BLaER1 treated with 17β-estradiol and CSF1 and Interleukin-3, amounts not matched to agents 10 nM and 100 nM (cell line): ENCODE data around the gene CYP4F22.

ENCODE experiments used
- H3K27ac ChIP-seq, 11 experiments: shearing (Covaris generic); formaldehyde crosslinking; 2 replicates each; pipeline ENCODE4 v1.8.1; 2022
- H3K27me3 ChIP-seq, 11 experiments: shearing (Covaris generic); formaldehyde crosslinking; 2 replicates each; pipeline ENCODE4 v1.8.1; 2022
- H3K36me3 ChIP-seq, 11 experiments: shearing (Covaris generic); formaldehyde crosslinking; 2 replicates each; pipeline ENCODE4 v1.8.1; 2022
- H3K4me1 ChIP-seq, 10 experiments: shearing (Covaris generic); formaldehyde crosslinking; 2 replicates each; pipeline ENCODE4 v1.8.1; 2022
- H3K4me2 ChIP-seq, 11 experiments: shearing (Covaris generic); formaldehyde crosslinking; 2 replicates each; pipeline ENCODE4 v1.8.1; 2022
- H3K4me3 ChIP-seq, 10 experiments: shearing (Covaris generic); formaldehyde crosslinking; 2 replicates each; pipeline ENCODE4 v1.8.1; 2022
- H3K9ac ChIP-seq, 11 experiments: shearing (Covaris generic); formaldehyde crosslinking; 2 replicates each; pipeline ENCODE4 v1.8.1; 2022
- H3K9me3 ChIP-seq, 11 experiments: shearing (Covaris generic); formaldehyde crosslinking; replicated peaks in 1 of 11; 2 replicates each; pipeline ENCODE4 v1.8.1; 2022
- H4K20me1 ChIP-seq, 11 experiments: shearing (Covaris generic); formaldehyde crosslinking; 2 replicates each; pipeline ENCODE4 v1.8.1; 2022
- Cebpa-rat ChIP-seq, 11 experiments: shearing (Covaris generic); IDR thresholded peaks; 2 replicates each; pipeline ENCODE4 v1.8.1; 2022

Gene CYP4F22

GRCh38 chr19:15508035-15508710 lies at the start of gene CYP4F22:
Gene CYP4F22, plus strand, starts transcription at chr19:15508525. Its CDS starts 16,812 bp downstream, at chr19:15525337.
- Histone ChIP-seq H3K9ac (no peak within 1 kb of the TSS), H3K9me3 (no peaks in the 10 kb centered on the region), H3K4me1 (peaks cover 0 to 7% (median 2%) of the 10 kb centered on the region in 10 experiments; a peak in 7 of 20 replicates), H3K4me2 (peak within 1 kb of the TSS in 5 of 11 experiments; percentile 24 to 41 (median 33); a peak in 8 of 22 replicates), H3K27me3 (peaks cover 20 to 35% (median 29%) of the 10 kb centered on the region in 11 experiments), H3K27ac (no peak within 1 kb of the TSS), H3K36me3 (no peaks in the 10 kb centered on the region), H3K4me3 (peak within 1 kb of the TSS in 1 of 10 experiments; percentile 24; a peak in 1 of 20 replicates), H4K20me1 (no peaks in the 10 kb centered on the region)
- no peak for TF ChIP-seq Cebpa-rat (IDR thresholded peaks at IDR 0.05)

GRCh38 chr19:15461694-15462093 lies 46.6 kb upstream of the CYP4F22 start:
- no peak for TF ChIP-seq Cebpa-rat (IDR thresholded peaks at IDR 0.05)
- H3K4me1 ChIP-seq = peaks cover 39 to 73% (median 60%) of the 10 kb centered on the region in 10 experiments

GRCh38 chr19:15463861-15464371 lies 44.4 kb upstream of the CYP4F22 start:
- Histone ChIP-seq H3K9me3 (no peaks in the 10 kb centered on the region), H3K27me3 (peaks cover under 1 to 5% (median 4%) of the 10 kb centered on the region in 11 experiments; a peak in 17 of 22 replicates), H3K36me3 (peaks cover 0 to 39% (median 35%) of the 10 kb centered on the region in 11 experiments; a peak in 20 of 22 replicates), H3K4me3 (peak overlapping the region; percentile 62 to 87 (median 78)), H4K20me1 (peaks cover 0 to 28% (median 0%) of the 10 kb centered on the region in 11 experiments; a peak in 3 of 22 replicates), H3K9ac (peak overlapping the region; percentile 90 to 98 (median 94)), H3K27ac (peak overlapping the region; percentile 86 to 99 (median 98)), H3K4me2 (peak overlapping the region; percentile 80 to 98 (median 90)), H3K4me1 (peaks cover 52 to 81% (median 74%) of the 10 kb centered on the region in 10 experiments)
- TF ChIP-seq Cebpa-rat (IDR thresholded peaks at IDR 0.05) = no peak

More at GRCh38 chr19:15461694-15462093, 46.6 kb upstream of the CYP4F22 start:
- peak overlapping the region in 6 of 11 experiments; percentile 1 to 97 (median 18); a peak in 4 of 22 replicates for H3K9ac ChIP-seq
- H3K4me3 ChIP-seq = no peak overlapping the region
- H3K36me3 ChIP-seq = peaks cover 9 to 60% (median 55%) of the 10 kb centered on the region in 11 experiments; a peak in 20 of 22 replicates
- H3K4me2 ChIP-seq = peak overlapping the region; percentile 80 to 98 (median 90); a peak in 20 of 22 replicates
- no peaks in the 10 kb centered on the region for H3K27me3 ChIP-seq
- peaks cover 0 to 7% (median 0%) of the 10 kb centered on the region in 11 experiments; a peak in 5 of 22 replicates for H3K9me3 ChIP-seq
- peak overlapping the region in 7 of 11 experiments; percentile 53 to 99 (median 98); a peak in 8 of 22 replicates for H3K27ac ChIP-seq
- peaks cover 0 to 45% (median 0%) of the 10 kb centered on the region in 11 experiments; a peak in 6 of 22 replicates for H4K20me1 ChIP-seq

- peaks cover 60 to 88% (median 81%) of the 10 kb centered on the region in 10 experiments for H3K4me1 ChIP-seq
- peak within 1 kb of the TSS; percentile 62 to 87 (median 78) for H3K4me3 ChIP-seq
- peaks cover 9 to 12% (median 11%) of the 10 kb centered on the region in 11 experiments for H3K27me3 ChIP-seq
- peak within 1 kb of the TSS; percentile 80 to 98 (median 90) for H3K4me2 ChIP-seq
- H3K9ac ChIP-seq = peak within 1 kb of the TSS; percentile 90 to 98 (median 94)
- H4K20me1 ChIP-seq = peaks cover 0 to 21% (median 0%) of the 10 kb centered on the region in 11 experiments; a peak in 3 of 22 replicates
- H3K36me3 ChIP-seq = peaks cover 0 to 31% (median 27%) of the 10 kb centered on the region in 11 experiments; a peak in 20 of 22 replicates
- peak within 1 kb of the TSS; percentile 86 to 99 (median 98) for H3K27ac ChIP-seq
- TF ChIP-seq Cebpa-rat (IDR thresholded peaks at IDR 0.05) = no peak
- no peaks in the 10 kb centered on the region for H3K9me3 ChIP-seq
These were observed 43.6 kb upstream of the CYP4F22 start, which contains the start of gene RASAL3 for GRCh38 chr19:15464394-15465385. Gene RASAL3, minus strand, starts transcription at chr19:15464544. Its CDS starts 186 bp downstream, at chr19:15464358.

- peak in 5 of 11 experiments; percentile 16 to 93 (median 72); a peak in 8 of 22 replicates for TF ChIP-seq Cebpa-rat (IDR thresholded peaks at IDR 0.05)
- H3K9me3 ChIP-seq = peaks cover 0 to 7% (median under 1%) of the 10 kb centered on the region in 11 experiments; a peak in 5 of 22 replicates
- peak overlapping the region; percentile 0 to 98 (median 50); a peak in 16 of 22 replicates for H3K9ac ChIP-seq
- H3K27ac ChIP-seq = peak overlapping the region in 9 of 11 experiments; percentile 29 to 99 (median 98); a peak in 17 of 22 replicates
- no peaks in the 10 kb centered on the region for H4K20me1 ChIP-seq
- H3K4me3 ChIP-seq = peak overlapping the region in 4 of 10 experiments; percentile 10 to 33 (median 20); a peak in 6 of 20 replicates
- peaks cover 10 to 16% (median 14%) of the 10 kb centered on the region in 11 experiments for H3K27me3 ChIP-seq
- H3K4me2 ChIP-seq = peak overlapping the region; percentile 55 to 98 (median 86)
- peaks cover 56 to 81% (median 73%) of the 10 kb centered on the region in 10 experiments for H3K4me1 ChIP-seq
- H3K36me3 ChIP-seq = peaks cover 0 to 7% (median 3%) of the 10 kb centered on the region in 11 experiments; a peak in 9 of 22 replicates
These were observed 41.2 kb upstream of the CYP4F22 start for GRCh38 chr19:15466851-15467733.

GRCh38 chr19:15467734-15468214 lies 40.6 kb upstream of the CYP4F22 start:
- Histone ChIP-seq H3K36me3 (0 out of 22 replicates have a peak, but pooled peaks cover 0 to under 1% (median 0%) of the 10 kb centered on the region in 11 experiments), H3K4me1 (peaks cover 49 to 74% (median 66%) of the 10 kb centered on the region in 10 experiments), H3K9me3 (peaks cover 0 to 14% (median 7%) of the 10 kb centered on the region in 11 experiments; a peak in 8 of 22 replicates), H3K4me3 (no peak overlapping the region), H4K20me1 (no peaks in the 10 kb centered on the region), H3K27ac (peak overlapping the region in 9 of 11 experiments; percentile 29 to 99 (median 98); a peak in 17 of 22 replicates), H3K27me3 (peaks cover 10 to 16% (median 14%) of the 10 kb centered on the region in 11 experiments), H3K4me2 (peak overlapping the region; percentile 55 to 98 (median 86)), H3K9ac (peak overlapping the region in 6 of 11 experiments; percentile 46 to 98 (median 78); a peak in 10 of 22 replicates)
- peak in 3 of 11 experiments; percentile 34 to 59 (median 57); a peak in 3 of 22 replicates for TF ChIP-seq Cebpa-rat (IDR thresholded peaks at IDR 0.05)
